Anterior cingulate cortex (tissue), 58 donors: Measurements from ENCODE around the gene STK35.

ENCODE experiments used
- DNase-seq, 58 donors: peaks; one replicate each; lab custom pipeline; 2025; lab: John Stamatoyannopoulos, UW

Gene STK35

GRCh38 chr20:2101057-2101864 is at the start of gene STK35:
TSS of gene STK35 (plus strand) at chr20:2101827. CDS start at chr20:2101882, 55 bp downstream.
- peak in 3 of 58 donors; percentile 57 to 91 (median 88) for DNase-seq

- DNase-seq: no peak
Measured at GRCh38 chr20:2051946-2052345, 49.7 kb upstream of the STK35 start.

DNA sequence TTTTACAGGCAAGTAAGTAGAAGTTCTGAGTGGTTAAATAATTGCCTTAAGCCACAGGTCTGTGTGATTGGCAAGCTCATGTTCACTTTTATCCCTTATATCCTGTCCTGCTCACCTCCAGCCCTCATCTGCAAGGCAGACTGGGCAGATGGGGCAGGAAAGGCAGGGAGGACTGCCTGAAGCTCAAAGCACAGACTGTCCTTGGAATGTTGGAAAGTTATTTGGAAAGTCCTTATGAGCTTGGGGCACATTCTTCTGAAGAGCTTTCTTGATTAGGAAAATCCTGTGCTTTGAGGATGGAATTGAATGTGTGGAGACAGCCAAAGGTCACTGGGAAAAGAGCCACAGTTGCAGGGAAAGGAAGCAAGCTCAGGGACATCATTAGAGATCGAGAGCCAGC is 48.9 kb upstream of the STK35 start:
- DNase-seq: no peak

GRCh38 chr20:2053615-2054014 is 48.0 kb upstream of the STK35 start:
- no peak for DNase-seq

- DNase-seq: no peak
Measured at GRCh38 chr20:2054911-2055310, 46.7 kb upstream of the STK35 start.

DNA sequence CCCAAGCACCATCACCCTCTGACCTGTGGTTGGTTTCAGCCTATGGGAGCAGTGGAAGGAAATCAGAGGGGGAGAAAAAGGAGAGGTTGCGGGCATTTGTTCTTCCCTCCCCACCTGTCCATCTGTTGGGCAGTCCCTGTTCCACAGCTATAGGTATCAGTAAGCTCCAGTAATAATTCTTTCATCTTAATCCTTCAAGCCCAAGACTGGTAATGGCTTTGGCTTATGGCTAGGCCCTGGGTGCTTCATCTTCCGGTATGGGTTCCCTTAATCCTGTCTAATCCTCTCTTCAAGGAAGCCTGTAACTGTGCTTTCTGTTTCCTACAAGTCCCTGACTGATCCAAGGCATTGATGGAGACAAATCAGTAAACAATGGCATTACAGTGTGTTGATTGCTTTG is 42.2 kb upstream of the STK35 start:
- DNase-seq: no peak

DNA sequence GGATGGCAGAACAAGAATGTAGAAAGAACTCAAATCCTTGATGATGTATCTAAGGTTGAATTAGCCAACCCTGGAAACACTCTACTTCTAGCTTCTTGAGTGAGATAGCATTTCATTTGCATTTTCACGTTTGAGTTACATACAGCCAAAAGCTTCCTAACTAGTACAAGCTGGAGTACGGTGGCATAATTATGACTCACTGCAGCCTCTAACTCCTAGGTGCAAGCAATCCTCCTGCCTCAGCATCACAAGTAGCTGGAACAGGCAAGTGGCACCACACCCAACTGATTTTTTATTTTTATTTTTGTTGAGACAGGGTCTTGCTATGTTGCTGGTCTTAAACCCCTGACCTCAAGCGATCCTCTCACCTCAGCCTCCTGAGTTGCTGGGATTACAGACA is 36.5 kb upstream of the STK35 start:
- no peak for DNase-seq

DNA sequence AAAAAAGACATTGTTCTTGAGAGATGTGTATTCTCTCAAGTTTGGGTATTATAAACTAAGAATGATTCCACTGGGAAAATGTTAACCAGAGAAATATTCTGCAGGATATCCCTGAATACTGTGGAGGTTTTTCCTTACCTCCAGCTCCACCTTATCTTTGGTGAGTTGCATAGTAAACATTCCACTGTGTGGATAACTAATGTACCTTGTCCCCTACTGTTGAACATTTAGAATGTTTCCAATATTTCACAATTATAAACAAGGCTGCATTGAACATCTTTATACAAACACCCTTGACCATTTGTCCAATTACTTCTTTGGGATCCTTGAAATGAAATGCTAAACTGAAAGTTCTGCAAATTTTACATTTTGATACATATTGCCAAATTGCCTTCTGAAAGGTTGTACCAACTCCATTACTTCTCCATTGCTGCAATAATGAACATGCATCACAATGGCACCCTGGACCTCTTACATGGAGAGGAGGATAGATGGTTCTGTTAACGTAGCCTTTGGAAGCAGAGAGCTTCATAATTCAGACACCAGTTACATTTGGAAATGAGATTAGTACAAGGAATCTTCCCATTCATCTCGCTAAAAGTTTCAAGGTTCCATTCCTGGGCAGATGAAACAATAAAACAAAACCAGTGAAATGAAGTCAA is 35.0 kb upstream of the STK35 start:
- DNase-seq: no peak

GRCh38 chr20:2080532-2081224 is 20.9 kb upstream of the STK35 start:
- DNase-seq: no peak

DNA sequence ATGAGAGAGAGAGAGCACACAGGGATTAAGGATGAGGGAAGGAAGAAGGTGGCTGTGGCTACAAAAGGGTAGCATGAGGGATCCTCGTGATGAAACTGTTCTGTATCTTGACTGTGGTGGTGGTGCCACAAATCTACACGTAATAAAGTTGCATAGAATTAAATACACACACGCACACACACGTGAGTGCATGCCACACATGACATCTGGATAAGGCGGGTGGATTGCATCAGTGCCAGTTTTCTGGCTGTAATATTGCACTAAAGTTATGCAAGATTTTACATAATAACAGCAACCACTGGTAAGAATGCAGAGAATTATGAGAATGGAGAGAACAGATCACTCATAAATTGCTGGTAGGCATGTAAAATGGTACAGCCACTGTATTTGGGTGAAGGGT is 16.9 kb upstream of the STK35 start:
- no peak for DNase-seq

- DNase-seq: no peak
Measured at GRCh38 chr20:2086177-2086979, 15.2 kb upstream of the STK35 start.

DNA sequence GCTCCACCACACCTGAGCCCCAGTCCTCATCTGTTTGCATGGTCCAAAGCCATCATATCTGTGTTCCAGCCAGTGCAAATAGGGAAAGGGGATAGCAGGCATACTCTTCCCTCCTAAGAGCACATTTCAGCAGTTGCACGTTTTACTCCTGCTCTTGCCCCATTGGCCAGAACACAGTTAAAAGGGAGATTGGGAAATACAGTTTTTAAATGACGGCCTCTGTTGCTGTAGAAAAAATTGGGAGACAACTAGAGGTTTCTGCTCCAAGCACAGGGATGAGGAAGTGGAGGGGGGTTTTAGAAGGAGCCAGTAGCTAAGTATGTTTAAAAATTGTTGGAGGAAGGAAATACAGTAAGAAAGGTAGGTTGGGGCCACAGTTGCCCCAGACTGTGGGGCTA is 14.6 kb upstream of the STK35 start:
- no peak for DNase-seq

DNA sequence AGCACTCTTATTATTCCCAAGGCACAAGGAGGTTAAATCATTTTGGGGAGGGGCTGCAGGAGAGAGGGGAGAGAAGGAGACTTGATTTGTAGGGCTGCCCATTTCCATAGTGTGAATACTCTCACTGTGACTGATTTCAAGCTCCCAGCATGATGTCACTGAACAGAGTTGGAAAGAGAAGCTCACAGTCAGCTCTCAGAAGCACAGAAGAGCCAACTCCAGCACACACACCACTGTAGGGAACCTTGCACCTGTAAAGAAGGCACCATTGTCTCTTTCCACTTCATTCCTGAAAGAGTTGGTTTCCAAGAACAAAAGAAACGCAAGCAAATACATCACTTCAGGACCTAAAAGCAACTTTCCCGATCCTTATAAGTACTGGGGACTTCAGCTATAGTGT is 12.7 kb upstream of the STK35 start:
- DNase-seq: no peak

DNA sequence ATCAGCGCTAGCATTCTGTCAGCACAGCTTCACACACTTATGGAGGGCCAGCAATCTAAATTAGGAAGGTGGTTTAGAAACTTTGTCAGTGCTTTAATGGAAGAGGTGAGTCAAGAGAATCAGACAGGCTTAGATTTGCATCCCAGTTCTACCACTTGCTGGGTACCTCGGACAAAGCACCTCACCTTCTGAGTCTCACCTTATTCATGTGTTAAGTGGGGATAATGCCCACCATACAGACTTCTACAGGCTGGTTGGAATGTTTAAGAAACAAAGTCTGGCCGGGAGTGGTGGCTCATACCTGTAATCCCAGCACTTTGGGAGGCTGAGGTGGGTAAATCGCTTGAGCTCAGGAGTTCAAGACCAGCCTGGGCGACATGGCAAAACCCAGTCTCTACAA is 12.2 kb upstream of the STK35 start:
- DNase-seq: no peak

DNA sequence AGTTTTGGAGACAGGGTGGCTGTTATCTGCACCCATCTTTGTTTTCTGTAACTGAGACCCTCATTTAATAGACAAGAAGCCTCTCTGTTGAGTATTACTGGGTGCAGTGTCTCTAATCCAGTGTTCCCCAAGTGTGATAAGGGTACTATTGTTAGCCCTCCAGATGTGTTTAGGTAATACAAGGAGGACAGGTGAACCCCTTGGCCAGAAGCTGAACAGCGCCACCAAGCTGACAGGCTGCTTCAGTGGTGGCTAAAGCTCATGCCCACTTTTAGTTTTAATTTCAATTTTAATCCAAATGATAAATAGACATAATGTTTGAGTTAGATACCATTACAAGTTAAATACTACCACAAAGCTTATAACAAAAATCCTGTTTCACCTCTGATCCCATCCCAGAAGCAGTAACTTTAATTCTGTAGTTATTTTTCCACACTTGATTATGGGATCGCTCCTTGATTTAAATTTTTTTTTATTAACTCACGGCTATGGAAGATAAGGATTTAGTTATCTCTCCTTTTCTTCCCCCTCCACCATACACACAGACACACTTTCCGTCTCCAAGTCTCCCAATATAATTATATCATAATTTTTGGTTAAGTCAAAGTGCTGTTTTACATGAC is 8.4 kb upstream of the STK35 start:
- DNase-seq: no peak

GRCh38 chr20:2093883-2094282 is 7.7 kb upstream of the STK35 start:
- no peak for DNase-seq

DNA sequence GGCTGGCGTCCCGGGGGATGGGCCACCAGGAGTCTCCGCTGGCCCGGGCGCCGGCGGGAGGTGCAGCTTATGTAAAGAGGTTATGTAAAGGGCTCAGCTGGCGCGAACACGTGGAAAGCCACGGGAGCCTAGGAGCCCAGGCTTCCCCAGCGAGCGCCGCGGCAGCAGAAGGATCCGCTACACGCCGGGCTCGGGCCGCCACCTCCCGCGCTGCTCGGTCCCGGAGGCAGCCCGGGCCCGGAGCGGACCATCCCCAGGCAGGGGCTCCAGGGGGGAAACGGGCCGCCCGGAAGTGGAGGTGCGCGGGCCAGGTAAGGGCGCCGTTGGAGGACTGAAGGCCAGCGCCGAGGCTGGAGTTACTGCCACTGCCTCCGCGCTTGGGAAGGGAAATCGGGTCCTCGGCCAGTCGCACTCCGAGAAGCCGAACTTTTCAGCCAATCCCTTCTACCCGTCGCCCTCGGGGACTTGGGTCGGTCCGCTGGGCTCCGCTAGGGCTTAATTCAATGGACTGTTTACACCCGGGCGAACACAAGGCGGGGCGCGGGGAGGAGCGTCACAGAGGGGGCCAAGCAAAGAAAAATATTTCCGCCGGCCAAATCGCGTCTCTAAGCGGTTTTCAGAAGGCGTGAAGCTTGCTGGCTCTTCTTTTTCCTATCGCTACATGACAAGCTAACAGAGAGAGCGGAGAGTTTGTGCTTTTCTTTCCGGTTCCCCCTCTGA is 398 bp downstream of the STK35 start:
- DNase-seq: peak; percentile 44 to 96 (median 88)

- DNase-seq: peak; percentile 46 to 96 (median 89)
Measured at GRCh38 chr20:2102585-2103460, 1.2 kb downstream of the STK35 start.
